ENCODE results near the gene PCLAF.
"Not testable (repeated sequence)": the region's sequence is repeated elsewhere in the genome, so short reads cannot be mapped to it uniquely, and the experiment has no call there.

DNA sequence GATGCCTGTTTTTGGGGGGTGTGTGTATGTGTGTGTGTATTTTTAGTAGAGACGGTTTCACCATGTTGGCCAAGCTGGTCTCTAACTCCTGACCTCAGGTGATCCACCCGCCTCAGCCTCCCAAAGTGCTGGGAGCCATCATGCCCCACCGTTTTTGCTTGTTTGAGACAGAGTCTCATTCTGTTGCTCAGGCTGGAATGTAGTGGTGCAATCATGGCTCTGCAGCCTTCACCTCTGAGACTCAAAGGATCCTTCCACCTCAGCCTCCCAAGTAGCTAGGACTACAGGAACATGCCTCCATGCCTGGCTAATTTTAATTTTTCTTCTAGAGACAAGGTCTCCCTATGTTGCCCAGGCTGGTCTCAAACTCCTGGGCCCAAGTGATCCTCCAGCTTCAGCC lies 11.2 kb upstream of the PCLAF start:
- TF ChIP-seq CTCF (conservative IDR thresholded peaks at IDR 0.05; ENCODE audit: low read depth, low read length); EZH2 (IDR thresholded peaks at IDR 0.05; ENCODE audit: borderline replicate concordance, low read depth, low read length, poor library complexity, severe bottlenecking): not testable (repeated sequence)
